ENCODE measurements around the gene VCPKMT.

DNA sequence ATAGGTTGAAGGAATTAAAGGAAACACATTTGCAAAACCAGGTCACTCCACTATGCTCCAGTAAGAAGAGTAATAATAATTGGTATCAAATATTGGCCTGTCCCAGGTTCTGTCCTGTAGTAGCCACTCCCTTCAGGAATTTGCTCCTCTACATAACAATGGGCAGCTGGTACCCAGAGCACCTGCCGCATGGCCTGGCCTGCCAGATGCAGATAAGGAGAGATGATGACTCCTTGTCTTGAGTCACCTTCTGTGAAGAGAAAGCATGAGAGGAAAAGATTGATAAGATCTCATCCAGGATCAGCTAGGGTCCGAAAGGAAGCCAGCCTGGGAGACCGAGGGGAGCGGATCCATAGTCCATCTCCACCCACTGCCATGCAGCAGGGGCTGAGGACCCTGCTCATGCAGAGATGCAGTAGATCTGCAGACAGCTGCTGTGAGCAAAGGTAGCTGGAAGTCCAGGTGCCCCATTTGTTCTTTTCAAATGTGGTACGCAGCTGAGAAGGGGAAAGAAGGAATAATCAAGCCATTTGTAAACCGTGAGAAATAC is 24.3 kb downstream of the VCPKMT start:
- TF ChIP-seq EZH2phosphoT487 (IDR thresholded peaks at IDR 0.05; ENCODE audit: borderline replicate concordance, low read depth, low read length), result no peak
- TF ChIP-seq, protein P1, sequence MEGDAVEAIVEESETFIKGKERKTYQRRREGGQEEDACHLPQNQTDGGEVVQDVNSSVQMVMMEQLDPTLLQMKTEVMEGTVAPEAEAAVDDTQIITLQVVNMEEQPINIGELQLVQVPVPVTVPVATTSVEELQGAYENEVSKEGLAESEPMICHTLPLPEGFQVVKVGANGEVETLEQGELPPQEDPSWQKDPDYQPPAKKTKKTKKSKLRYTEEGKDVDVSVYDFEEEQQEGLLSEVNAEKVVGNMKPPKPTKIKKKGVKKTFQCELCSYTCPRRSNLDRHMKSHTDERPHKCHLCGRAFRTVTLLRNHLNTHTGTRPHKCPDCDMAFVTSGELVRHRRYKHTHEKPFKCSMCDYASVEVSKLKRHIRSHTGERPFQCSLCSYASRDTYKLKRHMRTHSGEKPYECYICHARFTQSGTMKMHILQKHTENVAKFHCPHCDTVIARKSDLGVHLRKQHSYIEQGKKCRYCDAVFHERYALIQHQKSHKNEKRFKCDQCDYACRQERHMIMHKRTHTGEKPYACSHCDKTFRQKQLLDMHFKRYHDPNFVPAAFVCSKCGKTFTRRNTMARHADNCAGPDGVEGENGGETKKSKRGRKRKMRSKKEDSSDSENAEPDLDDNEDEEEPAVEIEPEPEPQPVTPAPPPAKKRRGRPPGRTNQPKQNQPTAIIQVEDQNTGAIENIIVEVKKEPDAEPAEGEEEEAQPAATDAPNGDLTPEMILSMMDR (conservative IDR thresholded peaks at IDR 0.05; ENCODE audit: low read length), result no peak

Measured in OCI-LY7 (cell line).